Endothelial cell of umbilical vein (primary cell): ENCODE measurements around the gene NHP2.

Experiments
- EZH2 ChIP-seq: IDR thresholded peaks from 2 replicates; pipeline ENCODE4 v1.6.1; 2012; ENCODE audit warnings: borderline replicate concordance, low read depth, mild to moderate bottlenecking, moderate library complexity, low read length, inconsistent platforms; ENCODE audit not compliant: severe bottlenecking
- FOS ChIP-seq: IDR thresholded peaks from 2 replicates; pipeline ENCODE4 v1.6.1; 2011; ENCODE audit warnings: mild to moderate bottlenecking, low read length, moderate library complexity, borderline replicate concordance; ENCODE audit not compliant: insufficient read depth
- MYC ChIP-seq: IDR thresholded peaks from one replicate; pipeline ENCODE4 v1.6.1; 2011; ENCODE audit warnings: mild to moderate bottlenecking, low read depth, low read length
- POLR2A ChIP-seq: IDR thresholded peaks from 2 replicates; pipeline ENCODE4 v1.6.1; 2012; ENCODE audit warnings: low read depth, mild to moderate bottlenecking, control low read depth, low read length
- TF ChIP-seq, protein P1 (sequence below), 2 donors: IDR thresholded peaks; 1 replicate in 1 of 2; 2 replicates in 1 of 2; pipeline ENCODE4 v1.5.1; 2011; ENCODE audit warnings: low read length in 2 of 2, mild to moderate bottlenecking in 2 of 2, moderate library complexity in 2 of 2, control low read depth in 1 of 2, inconsistent platforms in 1 of 2, low read depth in 1 of 2; ENCODE audit not compliant: insufficient read depth in 1 of 2; ENCODE audit errors: extremely low read depth in 1 of 2
- TF ChIP-seq, protein P2 (sequence below): IDR thresholded peaks from 2 replicates; pipeline ENCODE4 v1.6.1; 2011; ENCODE audit not compliant: insufficient read depth, insufficient read length

DNA sequence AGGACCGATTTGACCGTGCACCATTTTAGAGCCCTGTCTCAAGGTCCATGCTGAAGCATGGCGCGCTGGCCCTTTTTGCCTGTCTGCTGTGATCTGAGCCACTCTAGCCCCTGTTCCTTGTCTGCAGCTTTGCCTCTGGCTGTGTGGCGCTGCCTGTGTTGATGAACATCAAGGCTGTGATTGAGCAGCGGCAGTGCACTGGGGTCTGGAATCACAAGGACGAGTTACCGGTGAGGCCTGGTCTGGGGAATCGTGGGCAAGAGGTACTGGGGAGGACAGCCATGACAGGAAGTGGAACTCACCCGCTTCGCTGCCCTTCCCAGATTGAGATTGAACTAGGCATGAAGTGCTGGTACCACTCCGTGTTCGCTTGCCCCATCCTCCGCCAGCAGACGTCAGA lies 6.3 kb downstream of the NHP2 start:
- no peak for TF ChIP-seq POLR2A
- TF ChIP-seq, protein P1, sequence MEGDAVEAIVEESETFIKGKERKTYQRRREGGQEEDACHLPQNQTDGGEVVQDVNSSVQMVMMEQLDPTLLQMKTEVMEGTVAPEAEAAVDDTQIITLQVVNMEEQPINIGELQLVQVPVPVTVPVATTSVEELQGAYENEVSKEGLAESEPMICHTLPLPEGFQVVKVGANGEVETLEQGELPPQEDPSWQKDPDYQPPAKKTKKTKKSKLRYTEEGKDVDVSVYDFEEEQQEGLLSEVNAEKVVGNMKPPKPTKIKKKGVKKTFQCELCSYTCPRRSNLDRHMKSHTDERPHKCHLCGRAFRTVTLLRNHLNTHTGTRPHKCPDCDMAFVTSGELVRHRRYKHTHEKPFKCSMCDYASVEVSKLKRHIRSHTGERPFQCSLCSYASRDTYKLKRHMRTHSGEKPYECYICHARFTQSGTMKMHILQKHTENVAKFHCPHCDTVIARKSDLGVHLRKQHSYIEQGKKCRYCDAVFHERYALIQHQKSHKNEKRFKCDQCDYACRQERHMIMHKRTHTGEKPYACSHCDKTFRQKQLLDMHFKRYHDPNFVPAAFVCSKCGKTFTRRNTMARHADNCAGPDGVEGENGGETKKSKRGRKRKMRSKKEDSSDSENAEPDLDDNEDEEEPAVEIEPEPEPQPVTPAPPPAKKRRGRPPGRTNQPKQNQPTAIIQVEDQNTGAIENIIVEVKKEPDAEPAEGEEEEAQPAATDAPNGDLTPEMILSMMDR (IDR thresholded peaks at IDR 0.05; ENCODE audit: extremely low read depth in 1 of 2, insufficient read depth in 1 of 2, low read depth in 1 of 2, low read length in 2 of 2): no peak
- no peak for TF ChIP-seq FOS
- TF ChIP-seq EZH2: no peak
- TF ChIP-seq MYC: no peak
- TF ChIP-seq, protein P2, sequence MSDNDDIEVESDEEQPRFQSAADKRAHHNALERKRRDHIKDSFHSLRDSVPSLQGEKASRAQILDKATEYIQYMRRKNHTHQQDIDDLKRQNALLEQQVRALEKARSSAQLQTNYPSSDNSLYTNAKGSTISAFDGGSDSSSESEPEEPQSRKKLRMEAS: no peak
